H9 (cell line): Measurements from ENCODE around the gene TBXAS1. TPM values are rescaled to one million over a fixed set of nuclear protein-coding genes. Genes with fewer than 3 reads are reported as not detected.

Source experiments
- DNase-seq: peaks from one replicate; pipeline ENCODE4 v3.0.0-alpha.2; 2017
- H2AFZ ChIP-seq: one replicate; pipeline ENCODE4 v1.6.1; 2013; ENCODE audit warnings: mild to moderate bottlenecking, low read length, control low read depth, moderate library complexity
- H2AK5ac ChIP-seq: 2 replicates; pipeline ENCODE4 v1.6.1; 2013; ENCODE audit warnings: low read length, control low read depth, mixed read lengths; ENCODE audit not compliant: insufficient read length
- H2BK120ac ChIP-seq: one replicate; pipeline ENCODE4 v1.6.1; 2013; ENCODE audit warnings: low read depth, mild to moderate bottlenecking, low read length, control low read depth, inconsistent platforms; ENCODE audit not compliant: poor library complexity, severe bottlenecking
- H2BK12ac ChIP-seq: 2 replicates; pipeline ENCODE4 v1.6.1; 2013; ENCODE audit warnings: low read length, control low read depth, mixed read lengths, low read depth; ENCODE audit not compliant: insufficient read length
- H2BK15ac ChIP-seq: 2 replicates; pipeline ENCODE4 v1.6.1; 2013; ENCODE audit warnings: low read depth, low read length, control low read depth
- H2BK20ac ChIP-seq: one replicate; pipeline ENCODE4 v1.6.1; 2013; ENCODE audit warnings: low read depth, mild to moderate bottlenecking, low read length, control low read depth, inconsistent platforms; ENCODE audit not compliant: poor library complexity, severe bottlenecking
- H2BK5ac ChIP-seq: 2 replicates; pipeline ENCODE4 v1.6.1; 2013; ENCODE audit warnings: low read length, control low read depth, mixed read lengths; ENCODE audit not compliant: insufficient read length
- H3K14ac ChIP-seq: 2 replicates; pipeline ENCODE4 v1.6.1; 2013; ENCODE audit warnings: low read length, control low read depth; ENCODE audit not compliant: insufficient read depth
- H3K18ac ChIP-seq: 2 replicates; pipeline ENCODE4 v1.6.1; 2013; ENCODE audit warnings: low read depth, mild to moderate bottlenecking, mixed read lengths, low read length, control low read depth; ENCODE audit not compliant: insufficient read length
- H3K23ac ChIP-seq: 2 replicates; pipeline ENCODE4 v1.6.1; 2013; ENCODE audit warnings: low read length, control low read depth, mixed read lengths, low read depth; ENCODE audit not compliant: insufficient read length
- H3K23me2 ChIP-seq: 2 replicates; pipeline ENCODE4 v1.6.1; 2013; ENCODE audit warnings: low read depth, mild to moderate bottlenecking, mixed read lengths, low read length, control low read depth; ENCODE audit not compliant: insufficient read length, poor library complexity, severe bottlenecking
- H3K27ac ChIP-seq: 2 replicates; pipeline ENCODE4 v1.5.1; 2013; ENCODE audit warnings: low read length, control low read depth, mixed read lengths, low read depth; ENCODE audit not compliant: insufficient read length
- H3K27me3 ChIP-seq: 2 replicates; pipeline ENCODE4 v1.6.1; 2013; ENCODE audit warnings: low read length, control low read depth, inconsistent platforms; ENCODE audit not compliant: insufficient read depth
- H3K4ac ChIP-seq: 2 replicates; pipeline ENCODE4 v1.6.1; 2013; ENCODE audit warnings: low read depth, mild to moderate bottlenecking, control low read depth, inconsistent platforms, low read length, moderate library complexity
- H3K4me1 ChIP-seq: 2 replicates; pipeline ENCODE4 v1.6.1; 2013; ENCODE audit warnings: low read length, control low read depth, inconsistent platforms; ENCODE audit not compliant: insufficient read depth
- H3K4me2 ChIP-seq: 2 replicates; pipeline ENCODE4 v1.6.1; 2013; ENCODE audit warnings: low read length, control low read depth, mixed read lengths; ENCODE audit not compliant: insufficient read length, insufficient read depth
- H3K56ac ChIP-seq: 2 replicates; pipeline ENCODE4 v1.6.1; 2013; ENCODE audit warnings: low read depth, mild to moderate bottlenecking, mixed read lengths, low read length, control low read depth; ENCODE audit not compliant: insufficient read length
- H3K79me1 ChIP-seq: 2 replicates; pipeline ENCODE4 v1.6.1; 2013; ENCODE audit warnings: low read depth, mild to moderate bottlenecking, moderate library complexity, low read length, control low read depth, inconsistent platforms; ENCODE audit not compliant: insufficient read depth, poor library complexity, severe bottlenecking
- H3K79me2 ChIP-seq: 2 replicates; pipeline ENCODE4 v1.6.1; 2013; ENCODE audit warnings: low read length, control low read depth, inconsistent platforms; ENCODE audit not compliant: insufficient read depth
- H3K9ac ChIP-seq: 2 replicates; pipeline ENCODE4 v1.6.1; 2013; ENCODE audit warnings: low read length, control low read depth, mixed read lengths; ENCODE audit not compliant: insufficient read length; ENCODE audit errors: extremely low read depth
- H3K9me3 ChIP-seq: one replicate; pipeline ENCODE4 v1.6.1; 2013; ENCODE audit warnings: low read depth, low read length, inconsistent platforms; ENCODE audit not compliant: control insufficient read depth
- H3T11ph ChIP-seq: one replicate; pipeline ENCODE4 v1.6.1; 2013; ENCODE audit warnings: mild to moderate bottlenecking, low read length, control low read depth, inconsistent platforms
- H4K20me1 ChIP-seq: one replicate; pipeline ENCODE4 v1.6.1; 2013; ENCODE audit not compliant: control insufficient read depth, insufficient read length, insufficient read depth
- H4K5ac ChIP-seq: 2 replicates; pipeline ENCODE4 v1.6.1; 2013; ENCODE audit warnings: low read depth, mild to moderate bottlenecking, mixed read lengths, low read length, control low read depth; ENCODE audit not compliant: insufficient read length
- H4K8ac ChIP-seq: replicated peaks from 2 replicates; pipeline ENCODE4 v1.6.1; 2013; ENCODE audit warnings: low read length, control low read depth, mixed read lengths, low read depth; ENCODE audit not compliant: insufficient read length
- H4K91ac ChIP-seq: 2 replicates; pipeline ENCODE4 v1.6.1; 2013; ENCODE audit warnings: low read depth, mild to moderate bottlenecking, moderate library complexity, mixed read lengths, low read length, control low read depth; ENCODE audit not compliant: insufficient read length
- H3K27ac Mint-ChIP-seq, 3 experiments: 2 replicates in 2 of 3; 3 replicates in 1 of 3; pipeline ENCODE4 v1.8.0; 2020 to 2021; ENCODE audit warnings: mixed read lengths in 3 of 3, mild to moderate bottlenecking in 1 of 3, moderate library complexity in 1 of 3
- H3K27me3 Mint-ChIP-seq: 2 replicates; pipeline ENCODE4 v1.8.0; 2021; ENCODE audit warnings: low read depth, mild to moderate bottlenecking, moderate library complexity, mixed read lengths
- H3K36me3 Mint-ChIP-seq, 3 experiments: 2 replicates in 2 of 3; 3 replicates in 1 of 3; pipeline ENCODE4 v1.8.0; 2020 to 2021; ENCODE audit warnings: low read depth in 3 of 3, mixed read lengths in 3 of 3; ENCODE audit not compliant: insufficient read depth in 1 of 3
- H3K4me1 Mint-ChIP-seq, 2 experiments: 2 replicates each; pipeline ENCODE4 v1.8.0; 2020; ENCODE audit warnings: mixed read lengths in 2 of 2
- H3K4me3 Mint-ChIP-seq, 2 experiments: 2 replicates in 1 of 2; 3 replicates in 1 of 2; pipeline ENCODE4 v1.8.0; 2020 to 2021; ENCODE audit warnings: mild to moderate bottlenecking in 2 of 2, mixed read lengths in 2 of 2, moderate library complexity in 1 of 2
- H3K9me3 Mint-ChIP-seq, 2 experiments: 2 replicates in 1 of 2; 3 replicates in 1 of 2; pipeline ENCODE4 v1.8.0; 2020; ENCODE audit warnings: mild to moderate bottlenecking in 2 of 2, mixed read lengths in 2 of 2, moderate library complexity in 1 of 2
- CTCF ChIP-seq: fragments of 200-600 bp; sonication (generic); conservative IDR thresholded peaks from 3 replicates; pipeline ENCODE4 v1.8.0; 2021; ENCODE audit warnings: antibody characterized with exemption, mild to moderate bottlenecking
- WGBS: extraction: QIAGEN DNeasy Blood & Tissue Kit; methylation state at CpG from one replicate; pipeline ENCODE4 v1.1.7; 2013; ENCODE audit warnings: missing lambda C conversion rate, low lambda C conversion rate, mixed read lengths; ENCODE audit not compliant: insufficient read length; ENCODE audit errors: extremely low coverage; 5-methylcytosine and 5-hydroxymethylcytosine counted together
- total RNA-seq: library from RNA; stranded (reverse); gene quantifications from 2 replicates; pipeline ENCODE4 v1.2.1, GENCODE V29; 2021

Gene TBXAS1
- total RNA-seq, 1 experiment from 2014 or later, result 0.39 TPM

- TF ChIP-seq CTCF, result no peak
- no peak overlapping the region for H4K8ac ChIP-seq
- no peak overlapping the region for H3K4me2 ChIP-seq
- no peaks in the 10 kb centered on the region for H3K79me1 ChIP-seq
- H2BK12ac ChIP-seq, result no peak overlapping the region
- H3K9ac ChIP-seq, result no peak overlapping the region
- Mint-ChIP-seq H3K27me3 (no peaks in the 10 kb centered on the region; the same call in 1 of the 2 replicates), H3K4me1 (peaks cover 4 to 5% of the 10 kb centered on the region in 2 experiments; a peak in 3 of 4 replicates), H3K4me3 (no peak overlapping the region), H3K9me3 (peaks cover 19% of the 10 kb centered on the region in 2 experiments), H3K36me3 (peaks cover 7 to 14% (median 8%) of the 10 kb centered on the region in 3 experiments), H3K27ac (no peak overlapping the region)
- H4K20me1 ChIP-seq, result no peaks in the 10 kb centered on the region
- peaks cover 5% of the 10 kb centered on the region; the same call in 1 of the 2 replicates for H3K4me1 ChIP-seq
- DNase-seq, result no peak
- no peak overlapping the region for H3K27ac ChIP-seq
- no peak overlapping the region for H2AK5ac ChIP-seq
- H4K5ac ChIP-seq, result no peak overlapping the region
- no peak overlapping the region for H3K14ac ChIP-seq
- no peaks in the 10 kb centered on the region for H3K27me3 ChIP-seq
- H3K23ac ChIP-seq, result no peak overlapping the region
- H3K79me2 ChIP-seq, result no peaks in the 10 kb centered on the region
- no peak overlapping the region for H3T11ph ChIP-seq
- H2BK120ac ChIP-seq, result no peak overlapping the region
- H2BK5ac ChIP-seq, result no peak overlapping the region
- no peak overlapping the region for H2BK20ac ChIP-seq
- H3K18ac ChIP-seq, result no peak overlapping the region
- no peak overlapping the region for H4K91ac ChIP-seq
- H2BK15ac ChIP-seq, result no peak overlapping the region
- H3K4ac ChIP-seq, result no peak overlapping the region
- H2AFZ ChIP-seq, result no peak overlapping the region
- H3K9me3 ChIP-seq, result no peaks in the 10 kb centered on the region
- H3K23me2 ChIP-seq, result no peaks in the 10 kb centered on the region
- no peak overlapping the region for H3K56ac ChIP-seq
- no CpG with 5 or more reads among the region's 4 CpGs for WGBS
Measured at GRCh38 chr7:139798892-139799291, 30.2 kb upstream of the TBXAS1 start.
